Fibroblast of lung (primary cell): Measurements from ENCODE around the gene CRIP3.

Experiments
- CTCF ChIP-seq, 2 donors: IDR thresholded peaks in 1 of 2; conservative IDR thresholded peaks in 1 of 2; 1 replicate in 1 of 2; 2 replicates in 1 of 2; pipeline ENCODE4 v1.5.1; 2011 to 2012; ENCODE audit warnings: low read length in 2 of 2, control low read depth in 1 of 2, inconsistent platforms in 1 of 2, low read depth in 1 of 2, mild to moderate bottlenecking in 1 of 2
- EZH2 ChIP-seq: IDR thresholded peaks from 2 replicates; pipeline ENCODE4 v1.5.1; 2012; ENCODE audit warnings: low read length, control low read depth, mild to moderate bottlenecking; ENCODE audit errors: missing control alignments

DNA sequence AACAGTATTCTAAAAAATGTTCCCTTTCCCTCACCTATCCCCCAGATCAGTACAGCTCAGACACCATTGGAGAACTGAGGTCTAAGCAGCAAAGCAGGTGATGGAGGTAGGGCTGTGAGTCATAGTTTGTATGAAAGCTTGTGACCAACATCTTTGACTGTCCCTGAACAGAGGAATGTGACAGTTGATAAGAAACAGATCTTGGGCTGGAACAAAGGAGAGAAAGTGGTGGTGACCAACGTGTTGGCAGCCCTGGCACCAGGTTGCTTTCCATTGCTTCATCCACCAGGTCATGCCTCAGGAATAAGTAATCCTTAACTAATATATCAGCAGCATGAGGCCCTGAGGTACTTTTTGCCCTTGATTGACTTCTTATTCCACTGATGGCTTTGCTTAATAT lies 19.9 kb upstream of the CRIP3 start:
- no peak for TF ChIP-seq CTCF (conservative IDR thresholded peaks at IDR 0.05 in 1 of 2, IDR thresholded peaks at IDR 0.05 in 1 of 2; ENCODE audit: low read depth in 1 of 2, low read length in 2 of 2)
- TF ChIP-seq EZH2, result no peak
